ENCODE measurements around the gene GALNT9.

- TF ChIP-seq POLR2A (IDR thresholded peaks at IDR 0.05), result no peak
- TF ChIP-seq CTCF (IDR thresholded peaks at IDR 0.05), result no peak
Measured at GRCh38 chr12:132285991-132286681, 43.3 kb downstream of the GALNT9 start.

Measured in ovary (tissue), 3 donors.